Skeletal muscle tissue (tissue), 4 donors: ENCODE data around the gene COQ10A. TPM values are rescaled to one million over a fixed set of nuclear protein-coding genes. Genes with fewer than 3 reads are reported as not detected.
"Not testable (repeated sequence)": the region's sequence is repeated elsewhere in the genome, so short reads cannot be mapped to it uniquely, and the experiment has no call there.

Experiments used
- H3K27ac ChIP-seq: one replicate; pipeline ENCODE4 v1.7.0; 2013; ENCODE audit warnings: mild to moderate bottlenecking, low read depth, low read length, inconsistent platforms
- H3K27me3 ChIP-seq, 3 donors: one replicate each; pipeline ENCODE4 v1.7.0; 2013; ENCODE audit warnings: low read length in 3 of 3; ENCODE audit not compliant: control insufficient read depth in 3 of 3, insufficient read depth in 3 of 3
- H3K36me3 ChIP-seq, 3 donors: one replicate each; pipeline ENCODE4 v1.7.0; 2013; ENCODE audit warnings: low read length in 3 of 3; ENCODE audit not compliant: control insufficient read depth in 3 of 3, insufficient read depth in 3 of 3
- H3K4me1 ChIP-seq, 3 donors: one replicate each; pipeline ENCODE4 v1.7.0; 2013; ENCODE audit warnings: low read length in 3 of 3, mild to moderate bottlenecking in 3 of 3; ENCODE audit not compliant: control insufficient read depth in 3 of 3, insufficient read depth in 3 of 3
- H3K4me3 ChIP-seq, 3 donors: one replicate each; pipeline ENCODE4 v1.7.0; 2013; ENCODE audit warnings: low read length in 3 of 3
- H3K9ac ChIP-seq, 3 donors: one replicate each; pipeline ENCODE4 v1.7.0; 2013; ENCODE audit warnings: low read length in 3 of 3, mild to moderate bottlenecking in 3 of 3, moderate library complexity in 2 of 3, low read depth in 1 of 3
- H3K9me3 ChIP-seq, 3 donors: one replicate each; pipeline ENCODE4 v1.7.0; 2013; ENCODE audit warnings: low read length in 3 of 3; ENCODE audit not compliant: control insufficient read depth in 3 of 3
- total RNA-seq: library from RNA; depleted of rRNA; stranded (reverse); fragments of >200 nt; gene quantifications from one replicate; pipeline ENCODE4 v1.2.3, GENCODE V29; 2014
- donor health status: Osteomylitis.

COQ10A gene
- total RNA-seq, 1 donor from 2014 or later: 12.0 TPM

DNA sequence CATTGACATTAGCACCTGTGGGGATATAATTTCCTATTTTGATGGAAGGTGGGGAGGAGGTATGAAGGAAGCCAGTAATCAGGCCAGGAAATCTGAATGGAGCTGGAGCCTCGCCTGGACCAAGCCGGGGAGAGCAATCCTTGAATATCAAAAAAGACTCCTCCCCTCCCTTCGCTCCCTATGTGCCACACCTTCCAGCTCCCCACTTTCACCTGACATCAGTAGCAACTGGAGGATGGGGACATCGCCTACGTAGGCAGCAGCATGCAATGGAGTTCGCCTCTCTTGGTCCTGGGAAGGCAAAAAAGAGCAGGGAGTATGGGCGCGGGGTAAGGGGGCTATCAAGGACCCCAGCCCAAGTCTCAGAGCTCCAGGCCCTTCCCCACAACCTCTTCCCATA is 9.7 kb upstream of the COQ10A start:
- H3K27ac ChIP-seq: peak overlapping the region; percentile 89

DNA sequence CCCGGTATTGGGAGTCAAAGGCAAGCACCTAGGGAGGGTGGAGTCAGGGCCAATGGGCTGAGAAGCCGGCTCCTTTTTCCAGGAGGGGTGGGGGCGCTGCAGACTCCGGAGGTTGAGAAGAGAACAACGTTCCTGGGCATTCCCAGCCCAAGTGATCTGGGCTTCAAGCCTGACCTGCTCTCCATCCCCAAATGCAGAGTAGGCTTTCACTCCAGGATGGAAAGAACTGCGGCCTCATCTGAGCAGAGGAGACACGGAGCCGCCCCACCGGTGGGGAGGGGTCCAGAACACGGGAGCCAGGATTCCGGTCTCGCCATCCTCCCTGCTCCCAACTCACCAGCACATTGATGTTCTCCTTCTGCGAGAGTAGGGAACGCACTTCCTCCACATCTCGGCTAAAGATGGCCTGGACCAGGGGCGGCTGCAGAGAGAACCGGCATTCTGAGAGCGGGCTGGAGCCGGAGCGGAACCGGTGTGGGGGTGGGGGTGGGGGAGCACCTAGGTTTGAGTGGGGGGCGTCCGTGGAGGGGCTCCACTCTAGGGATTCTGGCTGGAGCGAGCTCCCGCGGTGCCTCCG is 9.2 kb upstream of the COQ10A start:
- Histone ChIP-seq H3K4me1 (peaks cover 40 to 49% (median 43%) of the 10 kb centered on the region in 3 donors), H3K36me3 (peaks cover 32 to 44% (median 38%) of the 10 kb centered on the region in 3 donors), H3K27ac (peak overlapping the region; percentile 89), H3K9me3 (no peaks in the 10 kb centered on the region), H3K9ac (peak overlapping the region; percentile 77 to 94 (median 83)), H3K27me3 (no peaks in the 10 kb centered on the region), H3K4me3 (peak overlapping the region; percentile 83 to 90 (median 84))

More for the DNA sequence above, 9.7 kb upstream of the COQ10A start:
- Histone ChIP-seq H3K9ac (peak overlapping the region; percentile 77 to 94 (median 83)), H3K4me1 (peaks cover 40 to 47% (median 43%) of the 10 kb centered on the region in 3 donors), H3K9me3 (no peaks in the 10 kb centered on the region), H3K4me3 (peak overlapping the region; percentile 83 to 90 (median 84)), H3K36me3 (peaks cover 37 to 49% (median 44%) of the 10 kb centered on the region in 3 donors), H3K27me3 (no peaks in the 10 kb centered on the region)

DNA sequence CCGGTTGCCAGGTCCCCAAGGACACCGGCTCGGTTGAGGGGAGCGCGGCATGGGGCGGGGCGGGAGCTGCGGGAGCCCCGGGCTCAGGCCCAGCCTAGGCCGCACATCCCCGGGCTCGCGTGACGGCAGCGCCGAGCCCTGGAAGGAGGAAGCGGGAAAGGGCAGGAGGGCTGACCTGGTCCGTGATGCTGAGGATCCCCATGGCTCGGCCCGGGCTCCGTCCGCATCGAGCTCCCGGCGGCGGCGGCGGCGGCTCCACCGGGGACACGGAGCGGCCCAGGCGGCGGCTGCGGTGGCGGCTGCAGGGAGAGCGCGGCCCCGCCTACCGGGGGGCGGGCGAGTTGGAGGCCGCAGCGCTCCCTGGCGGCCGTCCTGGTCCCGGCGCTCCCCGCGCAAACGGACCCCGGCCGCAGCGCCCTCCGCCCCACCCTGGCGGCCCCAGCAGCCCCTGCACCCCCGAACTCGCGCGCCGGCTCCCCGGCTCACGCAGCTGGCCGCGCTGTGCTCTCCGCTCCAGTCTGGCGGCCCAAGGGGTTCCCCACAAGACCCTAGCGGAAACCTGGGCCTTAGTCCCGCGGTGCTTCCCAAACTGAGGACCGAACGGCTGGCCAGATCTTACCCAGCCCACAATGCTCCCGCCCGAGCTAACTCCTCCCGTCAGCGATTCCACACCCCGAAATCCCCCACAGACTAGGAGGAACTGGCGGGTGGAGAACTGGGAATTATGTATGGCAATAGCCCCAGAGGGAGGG is 8.5 kb upstream of the COQ10A start, which contains the start of gene ANKRD52:
TSS of gene ANKRD52 (minus strand) at position 317 of the 752 bp plus-strand sequence. CDS start at position 202, 115 bp downstream.
- Histone ChIP-seq H3K4me3 (peak within 1 kb of the TSS; percentile 84 to 90 (median 84)), H3K27ac (peak within 1 kb of the TSS; percentile 89), H3K27me3 (no peaks in the 10 kb centered on the region), H3K9ac (peak within 1 kb of the TSS; percentile 78 to 94 (median 88)), H3K36me3 (peaks cover 26 to 37% (median 32%) of the 10 kb centered on the region in 3 donors), H3K9me3 (no peaks in the 10 kb centered on the region), H3K4me1 (peaks cover 40 to 49% (median 43%) of the 10 kb centered on the region in 3 donors)

DNA sequence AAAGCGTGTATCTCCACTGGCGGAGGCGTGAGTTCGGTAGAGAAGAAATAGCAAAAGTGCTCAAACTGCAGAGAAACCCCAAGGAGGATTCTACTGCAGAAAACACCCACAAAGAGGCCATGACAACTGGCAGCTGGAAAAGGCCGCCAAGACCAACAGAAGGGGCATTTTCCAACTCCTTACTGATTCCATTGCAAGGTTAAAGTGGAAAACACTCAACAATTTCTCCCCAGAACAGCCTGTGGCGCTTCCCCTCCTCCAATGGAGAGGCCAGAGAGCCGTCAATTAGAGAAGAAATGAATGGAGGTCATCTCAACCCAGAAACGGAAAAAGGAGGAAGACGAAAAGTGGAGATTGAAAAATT is 7.9 kb upstream of the COQ10A start:
- Histone ChIP-seq H3K4me3 (peak overlapping the region; percentile 84 to 90 (median 84)), H3K27ac (peak overlapping the region; percentile 89), H3K9ac (peak overlapping the region; percentile 78 to 94 (median 88)), H3K27me3 (no peaks in the 10 kb centered on the region), H3K4me1 (peaks cover 40 to 49% (median 43%) of the 10 kb centered on the region in 3 donors), H3K9me3 (no peaks in the 10 kb centered on the region), H3K36me3 (peaks cover 20 to 31% (median 26%) of the 10 kb centered on the region in 3 donors)

DNA sequence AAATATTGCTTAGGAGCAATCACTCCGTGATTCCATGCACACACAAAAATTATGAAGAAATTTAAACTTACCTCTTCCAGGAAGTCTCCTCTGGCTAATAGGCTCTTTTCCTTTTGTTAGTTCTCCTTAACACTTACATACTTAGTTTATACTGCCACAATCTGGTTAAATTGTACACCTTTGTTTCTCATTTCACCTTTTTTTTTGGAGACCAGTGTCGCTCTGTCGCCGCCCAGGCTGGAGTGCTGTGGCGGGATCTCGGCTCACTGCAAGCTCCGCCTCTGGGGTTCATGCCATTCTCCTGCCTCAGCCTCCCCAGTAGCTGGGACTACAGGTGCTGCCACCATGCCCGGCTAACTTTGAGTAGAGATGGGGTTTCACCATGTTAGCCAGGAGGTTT is 6.4 kb upstream of the COQ10A start:
- Histone ChIP-seq H3K27me3 (no peaks in the 10 kb centered on the region), H3K4me1 (peaks cover 40 to 49% (median 43%) of the 10 kb centered on the region in 3 donors), H3K36me3 (peaks cover 6 to 17% (median 13%) of the 10 kb centered on the region in 3 donors), H3K27ac (peak overlapping the region; percentile 85), H3K9ac (no peak overlapping the region), H3K9me3 (no peaks in the 10 kb centered on the region), H3K4me3 (peak overlapping the region in 1 of 3 donors; percentile 22)

DNA sequence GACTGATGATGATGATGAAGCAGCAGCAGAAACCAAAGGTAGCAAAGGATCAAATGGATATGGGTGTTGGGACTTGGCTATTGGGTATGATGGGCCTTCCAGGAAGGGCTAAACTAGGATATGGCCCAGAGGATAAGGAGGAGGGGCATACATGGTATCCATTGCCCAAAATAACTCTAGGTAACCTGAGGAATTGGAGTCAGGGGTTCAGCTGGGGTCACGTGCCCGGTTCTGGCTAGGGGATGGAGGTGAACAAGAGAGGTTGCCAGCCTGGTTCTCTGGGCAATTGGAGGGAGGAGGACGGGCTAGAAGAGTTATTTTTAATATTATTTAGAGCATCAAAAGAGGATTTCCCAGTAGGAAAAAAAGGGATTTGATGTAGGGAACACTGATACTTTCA is 5.8 kb upstream of the COQ10A start:
- H3K27me3 ChIP-seq: no peaks in the 10 kb centered on the region
- H3K9ac ChIP-seq: peak overlapping the region in 1 of 3 donors; percentile 10
- H3K27ac ChIP-seq: peak overlapping the region; percentile 85
- peak overlapping the region in 1 of 3 donors; percentile 29 for H3K4me3 ChIP-seq
- peaks cover 35 to 44% (median 41%) of the 10 kb centered on the region in 3 donors for H3K4me1 ChIP-seq
- peaks cover under 1 to 12% (median 8%) of the 10 kb centered on the region in 3 donors for H3K36me3 ChIP-seq
- no peaks in the 10 kb centered on the region for H3K9me3 ChIP-seq

DNA sequence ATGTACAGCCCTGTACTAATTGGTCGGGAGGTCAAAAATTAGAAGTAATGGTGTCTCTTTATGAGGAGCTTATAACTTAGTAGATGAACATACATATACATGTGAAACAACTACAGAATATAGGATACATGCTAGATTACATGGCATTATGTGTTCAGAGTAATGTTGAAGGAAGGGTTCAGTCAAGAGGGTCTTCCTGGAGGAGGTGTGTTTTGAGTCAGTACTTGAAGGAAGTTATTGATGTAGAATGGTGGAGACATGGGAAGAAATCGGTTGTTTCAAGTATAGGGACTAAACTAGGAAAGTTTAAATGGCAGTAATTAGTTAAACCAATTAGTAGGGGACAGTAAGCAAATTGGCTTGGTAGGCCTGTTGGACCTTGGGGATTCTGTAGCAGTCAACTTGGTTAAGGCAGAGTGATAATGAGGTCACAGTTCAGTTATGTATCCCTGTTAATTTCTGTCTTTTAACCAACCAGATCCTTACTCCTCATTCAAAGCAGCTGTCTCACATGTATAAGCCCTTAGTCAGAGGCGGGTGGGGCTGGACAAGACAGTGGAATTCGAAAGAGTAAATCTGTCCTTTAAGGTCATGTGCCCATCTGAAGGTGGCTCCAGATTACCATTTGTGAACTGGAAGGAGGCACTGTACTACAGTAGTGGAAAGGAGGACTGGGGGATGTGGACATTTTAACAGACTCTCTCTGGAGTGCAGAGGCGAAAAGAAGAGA is 5.1 kb upstream of the COQ10A start:
- H3K9ac ChIP-seq: peak overlapping the region in 2 of 3 donors; percentile 8 to 14

DNA sequence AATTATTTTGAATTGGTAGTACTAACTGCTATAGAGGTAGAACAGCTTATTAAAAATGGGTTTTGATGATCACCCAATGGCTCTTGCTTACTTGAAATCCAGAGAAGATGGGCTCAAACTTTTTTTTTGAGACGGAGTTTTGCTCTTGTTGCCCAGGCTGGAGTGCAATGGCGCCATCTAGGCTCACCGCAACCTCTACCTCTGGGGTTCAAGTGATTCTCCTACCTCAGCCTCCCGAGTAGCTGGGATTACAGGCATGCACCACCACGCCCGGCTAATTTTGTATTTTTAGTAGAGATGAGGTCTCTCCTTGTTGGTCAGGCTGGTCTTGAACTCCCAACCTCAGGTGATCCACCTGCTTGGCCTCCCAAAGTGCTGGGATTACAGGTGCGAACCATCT is 3.8 kb upstream of the COQ10A start:
- not testable (repeated sequence) for H3K4me3 ChIP-seq, H3K27ac ChIP-seq, H3K36me3 ChIP-seq, H3K27me3 ChIP-seq, H3K9ac ChIP-seq, H3K9me3 ChIP-seq
- peaks cover 26 to 41% (median 35%) of the 10 kb centered on the region in 3 donors for H3K4me1 ChIP-seq

More for the DNA sequence above, 5.1 kb upstream of the COQ10A start:
- H3K27me3 ChIP-seq: no peaks in the 10 kb centered on the region
- peaks cover 33 to 42% (median 38%) of the 10 kb centered on the region in 3 donors for H3K4me1 ChIP-seq
- H3K9me3 ChIP-seq: no peaks in the 10 kb centered on the region
- H3K4me3 ChIP-seq: peak overlapping the region in 1 of 3 donors; percentile 13
- H3K36me3 ChIP-seq: peaks cover 0 to 5% (median 2%) of the 10 kb centered on the region in 3 donors
- H3K27ac ChIP-seq: peak overlapping the region; percentile 85

DNA sequence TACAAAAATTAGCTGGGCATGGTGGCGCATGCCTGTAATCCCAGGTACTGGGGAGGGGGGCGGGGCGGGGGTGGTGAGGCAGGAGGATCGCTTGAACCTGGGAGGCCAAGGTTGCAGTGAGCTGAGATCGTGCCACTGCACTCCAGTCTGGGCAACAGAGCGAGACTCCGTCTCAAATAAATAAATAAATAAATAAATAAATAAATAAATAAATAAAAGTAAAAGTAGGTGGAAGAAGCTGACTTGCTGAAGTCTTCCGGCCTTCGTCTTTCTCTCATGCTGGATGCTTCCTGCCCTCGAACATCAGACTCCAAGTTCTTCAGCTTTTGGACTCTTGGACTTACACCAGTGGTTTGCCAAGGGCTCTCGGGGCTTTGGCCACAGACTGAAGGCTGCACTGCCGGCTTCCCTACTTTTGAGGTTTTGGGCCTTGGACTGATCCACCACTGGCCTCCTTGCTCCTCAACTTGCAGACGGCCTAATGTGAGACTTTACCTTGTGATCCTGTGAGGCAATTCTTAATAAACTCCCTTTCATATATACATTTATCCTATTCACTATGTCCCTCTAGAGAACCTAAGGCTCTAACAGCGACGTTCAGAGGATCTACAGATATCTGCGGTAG is 562 bp upstream of the COQ10A start:
- H3K36me3 ChIP-seq: peaks cover 17 to 24% (median 17%) of the 10 kb centered on the region in 3 donors
- peak overlapping the region; percentile 88 to 98 (median 93) for H3K4me3 ChIP-seq
- H3K27ac ChIP-seq: peak overlapping the region; percentile 98
- H3K4me1 ChIP-seq: peaks cover 37 to 55% (median 41%) of the 10 kb centered on the region in 3 donors
- H3K27me3 ChIP-seq, H3K9me3 ChIP-seq: not testable (repeated sequence)
- peak overlapping the region; percentile 87 to 98 (median 93) for H3K9ac ChIP-seq
